Measurements from ENCODE around the gene VPS37C.

- TF ChIP-seq EZH2phosphoT487 (IDR thresholded peaks at IDR 0.05; ENCODE audit: insufficient read depth, low read depth): no peak
- TF ChIP-seq EZH2 (IDR thresholded peaks at IDR 0.05; ENCODE audit: insufficient read depth, poor library complexity, severe bottlenecking): no peak
These were observed 41.7 kb downstream of the VPS37C start for GRCh38 chr11:61119571-61119970.
